Vagina (tissue), 2 donors: Measurements from ENCODE around the gene TRIM68. TPM values are rescaled to one million over a fixed set of nuclear protein-coding genes. Genes with fewer than 3 reads are reported as not detected.

Experiments
- DNase-seq, 2 donors: peaks; one replicate each; pipeline ENCODE4 v3.0.0-alpha.2; 2017; ENCODE audit errors: extremely low spot score in 2 of 2
- H3K27ac ChIP-seq: fragments of 200-600 bp; sonication (generic); one replicate; pipeline ENCODE4 v1.5.1; 2019
- H3K27me3 ChIP-seq: fragments of 200-600 bp; sonication (generic); one replicate; pipeline ENCODE4 v1.5.1; 2019
- H3K36me3 ChIP-seq, 2 donors: fragments of 200-600 bp; sonication (generic); one replicate each; pipeline ENCODE4 v1.5.1; 2017 to 2019
- H3K4me1 ChIP-seq: fragments of 200-600 bp; sonication (generic); one replicate; pipeline ENCODE4 v1.5.1; 2019
- H3K4me3 ChIP-seq, 2 donors: fragments of 200-600 bp; sonication (generic); 1 replicate in 1 of 2; 2 replicates in 1 of 2; pipeline ENCODE4 v1.5.1; 2016 to 2019
- H3K9me3 ChIP-seq: fragments of 200-600 bp; sonication (generic); one replicate; pipeline ENCODE4 v1.5.1; 2019
- CTCF ChIP-seq, 3 experiments: fragments of 450-650 bp in 2 of 3; fragments of 200-600 bp in 1 of 3; sonication (generic) in 1 of 3; IDR thresholded peaks; one replicate each; pipeline ENCODE4 v1.5.1; 2017 to 2019; ENCODE audit warnings: antibody characterized with exemption in 3 of 3, mild to moderate bottlenecking in 2 of 3, moderate library complexity in 2 of 3
- POLR2A ChIP-seq, 2 donors: fragments of 450-650 bp; IDR thresholded peaks; one replicate each; pipeline ENCODE4 v1.6.1; 2017; ENCODE audit warnings: antibody characterized with exemption in 2 of 2, mild to moderate bottlenecking in 2 of 2, moderate library complexity in 2 of 2
- POLR2AphosphoS5 ChIP-seq, 2 donors: sonication (generic); formaldehyde crosslinking; IDR thresholded peaks; one replicate each; pipeline ENCODE4 v1.9.0; 2017; ENCODE audit warnings: antibody characterized with exemption in 2 of 2, mild to moderate bottlenecking in 2 of 2, low read depth in 1 of 2; ENCODE audit not compliant: insufficient read depth in 1 of 2
- intact Hi-C: fragments of 100-400 bp; cut with DNase I; formaldehyde crosslinking; loops from one replicate; pipeline ENCODE4 v1.15.1; 2023
- total RNA-seq: library from RNA; depleted of rRNA; stranded (reverse); fragments of >200 nt; gene quantifications from one replicate; pipeline ENCODE4 v1.2.3, GENCODE V29; 2016

Gene TRIM68
- total RNA-seq, 1 donor from 2014 or later: 9.6 TPM

DNA sequence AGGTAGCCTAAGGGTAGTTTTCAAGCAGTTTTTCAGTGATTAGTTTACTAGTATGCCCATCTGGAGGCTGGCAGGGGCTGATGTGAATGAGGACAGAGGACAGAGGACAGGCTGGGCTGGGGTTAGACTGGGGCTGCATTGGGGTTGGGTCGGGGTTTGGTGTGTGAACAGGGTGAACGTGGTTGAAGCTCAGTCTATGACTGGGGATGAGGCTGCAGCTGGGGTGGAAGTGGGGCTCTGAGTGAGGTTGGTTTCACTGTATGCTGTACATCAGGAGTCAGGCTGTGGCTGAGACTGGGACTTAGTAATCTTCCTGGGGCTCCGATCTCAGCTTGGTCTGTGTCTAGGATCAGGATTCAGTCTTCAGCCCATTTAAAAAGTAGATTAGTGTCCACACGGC lies 36.2 kb upstream of the TRIM68 start:
- Histone ChIP-seq H3K4me3 (no peak overlapping the region), H3K36me3 (no peaks in the 10 kb centered on the region), H3K27me3 (no peaks in the 10 kb centered on the region), H3K9me3 (no peaks in the 10 kb centered on the region), H3K27ac (no peak overlapping the region), H3K4me1 (peaks cover 8% of the 10 kb centered on the region)
- no peak for TF ChIP-seq CTCF (IDR thresholded peaks at IDR 0.05)
- no peak for TF ChIP-seq POLR2AphosphoS5 (IDR thresholded peaks at IDR 0.05; ENCODE audit: insufficient read depth in 1 of 2, low read depth in 1 of 2)
- TF ChIP-seq POLR2A (IDR thresholded peaks at IDR 0.05): no peak
- DNase-seq: no peak
- intact Hi-C loops: no loop called here

- intact Hi-C loops: no loop called here
- H3K36me3 ChIP-seq: no peaks in the 10 kb centered on the region
- DNase-seq: no peak
- H3K4me1 ChIP-seq: peaks cover 8% of the 10 kb centered on the region
- TF ChIP-seq POLR2AphosphoS5 (IDR thresholded peaks at IDR 0.05; ENCODE audit: insufficient read depth in 1 of 2, low read depth in 1 of 2) (no peak), POLR2A (IDR thresholded peaks at IDR 0.05) (no peak), CTCF (IDR thresholded peaks at IDR 0.05) (no peak)
- no peaks in the 10 kb centered on the region for H3K9me3 ChIP-seq
- H3K27ac ChIP-seq: no peak within 1 kb of the TSS
- no peaks in the 10 kb centered on the region for H3K27me3 ChIP-seq
- H3K4me3 ChIP-seq: no peak within 1 kb of the TSS
Measured at GRCh38 chr11:4643682-4644081, 35.7 kb upstream of the TRIM68 start, which contains the start of gene OR51E1. OR51E1 (plus strand) TSS chr11:4643982; CDS start chr11:4652527, 8,545 bp downstream.

GRCh38 chr11:4643076-4643475 lies 35.0 kb upstream of the TRIM68 start:
- H3K36me3 ChIP-seq: no peaks in the 10 kb centered on the region
- H3K27ac ChIP-seq: no peak overlapping the region
- H3K9me3 ChIP-seq: no peaks in the 10 kb centered on the region
- H3K4me1 ChIP-seq: peaks cover 8% of the 10 kb centered on the region
- no peaks in the 10 kb centered on the region for H3K27me3 ChIP-seq
- H3K4me3 ChIP-seq: no peak overlapping the region
- no peak for TF ChIP-seq POLR2A (IDR thresholded peaks at IDR 0.05)
- no peak for TF ChIP-seq CTCF (IDR thresholded peaks at IDR 0.05)
- no peak for TF ChIP-seq POLR2AphosphoS5 (IDR thresholded peaks at IDR 0.05; ENCODE audit: insufficient read depth in 1 of 2, low read depth in 1 of 2)
- intact Hi-C loops: no loop called here
- no peak for DNase-seq

- no peak for DNase-seq
- intact Hi-C loops: no loop called here
- Histone ChIP-seq H3K27me3 (no peaks in the 10 kb centered on the region), H3K9me3 (no peaks in the 10 kb centered on the region), H3K4me3 (no peak overlapping the region), H3K4me1 (peaks cover under 1% of the 10 kb centered on the region), H3K27ac (no peak overlapping the region), H3K36me3 (no peaks in the 10 kb centered on the region)
- no peak for TF ChIP-seq POLR2A (IDR thresholded peaks at IDR 0.05)
- TF ChIP-seq CTCF (IDR thresholded peaks at IDR 0.05): no peak
- TF ChIP-seq POLR2AphosphoS5 (IDR thresholded peaks at IDR 0.05; ENCODE audit: insufficient read depth in 1 of 2, low read depth in 1 of 2): no peak
Measured at GRCh38 chr11:4642043-4642442, 34.0 kb upstream of the TRIM68 start.

- H3K4me1 ChIP-seq: no peaks in the 10 kb centered on the region
- no peak for DNase-seq
- no peak for TF ChIP-seq POLR2AphosphoS5 (IDR thresholded peaks at IDR 0.05; ENCODE audit: insufficient read depth in 1 of 2, low read depth in 1 of 2)
- no peak for TF ChIP-seq POLR2A (IDR thresholded peaks at IDR 0.05)
- TF ChIP-seq CTCF (IDR thresholded peaks at IDR 0.05): no peak
- no peak overlapping the region for H3K4me3 ChIP-seq
- no peaks in the 10 kb centered on the region for H3K36me3 ChIP-seq
- no peak overlapping the region for H3K27ac ChIP-seq
- no peaks in the 10 kb centered on the region for H3K27me3 ChIP-seq
- H3K9me3 ChIP-seq: no peaks in the 10 kb centered on the region
- intact Hi-C loops: no loop called here
Measured at GRCh38 chr11:4641501-4641900, 33.5 kb upstream of the TRIM68 start.
